Type B pancreatic cell (in vitro differentiated cells): ENCODE results near the gene ATXN1L. TPM values are rescaled to one million over a fixed set of nuclear protein-coding genes. Genes with fewer than 3 reads are reported as not detected.

Experiments used
- DNase-seq: peaks from one replicate; pipeline ENCODE4 v3.0.0; 2021; ENCODE audit warnings: mixed read lengths; ENCODE audit not compliant: unreplicated experiment; ENCODE audit errors: extremely low spot score
- H3K27ac Mint-ChIP-seq: 2 replicates; pipeline ENCODE4 v1.8.0; 2021; ENCODE audit warnings: mild to moderate bottlenecking, mixed read lengths
- H3K27me3 Mint-ChIP-seq: 2 replicates; pipeline ENCODE4 v1.8.0; 2021; ENCODE audit warnings: mixed read lengths
- H3K36me3 Mint-ChIP-seq: 2 replicates; pipeline ENCODE4 v1.8.0; 2021; ENCODE audit warnings: mixed read lengths
- H3K4me1 Mint-ChIP-seq: one replicate; pipeline ENCODE4 v1.8.0; 2021; ENCODE audit warnings: mixed read lengths; ENCODE audit not compliant: unreplicated experiment
- H3K4me3 Mint-ChIP-seq: 2 replicates; pipeline ENCODE4 v1.8.0; 2021; ENCODE audit warnings: mild to moderate bottlenecking, mixed read lengths
- H3K9me3 Mint-ChIP-seq: 2 replicates; pipeline ENCODE4 v1.8.0; 2021; ENCODE audit warnings: mixed read lengths
- CTCF ChIP-seq: fragments of 200-600 bp; sonication (generic); conservative IDR thresholded peaks from 2 replicates; pipeline ENCODE4 v1.5.0; 2021; ENCODE audit warnings: antibody characterized with exemption, mild to moderate bottlenecking
- total RNA-seq: library from RNA; stranded (reverse); gene quantifications from 2 replicates; pipeline ENCODE4 v1.2.1, GENCODE V29; 2021; ENCODE audit warnings: low replicate concordance

The ATXN1L gene
- total RNA-seq, 1 donor from 2014 or later = 27.8 TPM

DNA sequence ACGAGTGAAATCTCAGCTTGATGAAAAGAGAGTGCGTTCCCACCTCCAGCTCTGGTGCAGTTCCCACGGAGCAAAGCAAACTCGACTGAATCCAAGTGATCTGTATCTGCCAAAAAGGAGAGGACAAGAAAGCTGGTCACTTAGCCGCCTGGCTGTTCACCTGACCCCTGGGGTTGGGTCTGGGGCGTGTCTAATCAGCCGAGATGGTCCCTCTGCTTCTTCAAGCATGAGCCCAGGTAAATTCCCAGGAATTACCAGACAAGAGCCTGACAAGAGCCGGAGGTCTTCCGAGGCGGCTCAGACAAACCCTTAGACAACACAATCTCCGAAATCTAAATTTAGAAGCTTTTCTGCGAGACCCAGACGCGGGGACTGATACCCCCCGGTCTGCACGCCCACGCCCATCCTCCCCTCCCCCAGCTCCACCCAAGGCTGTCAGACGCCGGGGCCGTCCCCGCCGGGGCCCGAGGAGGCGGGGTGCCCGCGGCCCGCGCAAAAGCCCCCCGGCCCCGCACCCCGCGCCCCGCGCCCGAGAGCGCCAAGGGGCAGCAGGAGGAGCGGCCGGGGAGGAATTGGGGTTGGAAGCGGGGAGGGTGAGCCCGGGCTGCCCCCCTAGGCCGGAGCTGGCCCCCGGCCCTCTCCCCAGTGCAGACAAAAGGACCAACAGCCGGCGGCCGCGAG is 37.5 kb downstream of the ATXN1L start:
- H3K27ac Mint-ChIP-seq = peak overlapping the region; percentile 81
- H3K27me3 Mint-ChIP-seq = no peaks in the 10 kb centered on the region
- TF ChIP-seq CTCF = peak; percentile 73
- peaks cover 15% of the 10 kb centered on the region for H3K4me1 Mint-ChIP-seq
- no peaks in the 10 kb centered on the region for H3K9me3 Mint-ChIP-seq
- peak overlapping the region; percentile 87 for H3K4me3 Mint-ChIP-seq
- peaks cover 7% of the 10 kb centered on the region for H3K36me3 Mint-ChIP-seq
- DNase-seq = peak; percentile 70

- Mint-ChIP-seq H3K36me3 (peaks cover 4% of the 10 kb centered on the region), H3K27me3 (no peaks in the 10 kb centered on the region), H3K27ac (peak within 1 kb of the TSS; percentile 94), H3K4me3 (peak within 1 kb of the TSS; percentile 95), H3K4me1 (peaks cover 15% of the 10 kb centered on the region), H3K9me3 (no peaks in the 10 kb centered on the region)
- TF ChIP-seq CTCF = peak; percentile 51
- DNase-seq = peak; percentile 92
These were observed 38.3 kb downstream of the ATXN1L start, which contains the start of gene ZNF821 for GRCh38 chr16:71883849-71884638. Gene ZNF821, minus strand, starts transcription at chr16:71884182. Its CDS starts 4,236 bp downstream, at chr16:71879946.

DNA sequence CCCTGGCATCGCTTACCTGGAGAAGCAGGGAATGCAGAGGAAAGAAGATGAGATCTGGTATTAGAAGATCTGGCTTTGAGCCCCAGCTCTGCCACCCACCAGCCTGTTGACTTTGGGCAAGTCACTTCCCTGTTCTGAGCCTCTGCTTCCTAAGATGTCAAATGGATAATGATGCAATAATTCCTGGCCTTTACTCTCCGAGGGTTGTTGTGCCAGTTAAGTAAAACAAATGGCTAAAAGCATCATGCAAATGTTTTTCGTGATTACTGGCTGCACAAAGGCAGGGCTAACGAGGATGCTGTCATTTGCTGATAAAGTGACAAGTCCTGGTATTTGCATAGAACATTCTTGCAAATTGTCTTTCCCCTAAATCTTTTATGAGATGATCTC is 39.5 kb downstream of the ATXN1L start:
- no peaks in the 10 kb centered on the region for H3K27me3 Mint-ChIP-seq
- TF ChIP-seq CTCF = no peak
- H3K27ac Mint-ChIP-seq = peak overlapping the region; percentile 74
- no peaks in the 10 kb centered on the region for H3K36me3 Mint-ChIP-seq
- peaks cover 15% of the 10 kb centered on the region for H3K4me1 Mint-ChIP-seq
- no peak for DNase-seq
- H3K4me3 Mint-ChIP-seq = peak overlapping the region; percentile 95
- H3K9me3 Mint-ChIP-seq = no peaks in the 10 kb centered on the region

DNA sequence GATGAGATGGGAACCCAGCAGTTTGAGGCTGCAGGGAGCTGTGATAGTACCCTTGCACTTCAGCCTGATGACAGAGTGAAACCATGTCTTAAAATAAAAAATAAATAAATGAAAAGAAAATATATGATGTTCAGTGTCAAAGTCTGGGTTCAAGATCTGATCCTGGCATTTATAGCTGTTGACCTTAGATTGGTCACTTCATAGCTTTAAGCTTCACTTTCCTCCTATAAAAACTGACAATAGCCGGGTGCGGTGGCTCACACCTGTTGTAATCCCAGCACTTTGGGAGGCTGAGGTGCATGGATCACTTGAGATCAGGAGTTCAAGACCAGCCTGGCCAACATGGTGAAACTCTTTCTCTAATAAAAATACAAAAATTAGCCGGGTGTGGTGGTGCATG is 43.4 kb downstream of the ATXN1L start:
- TF ChIP-seq CTCF = no peak
- no peaks in the 10 kb centered on the region for H3K36me3 Mint-ChIP-seq
- no peaks in the 10 kb centered on the region for H3K9me3 Mint-ChIP-seq
- DNase-seq = no peak
- peaks cover 8% of the 10 kb centered on the region for H3K4me1 Mint-ChIP-seq
- H3K4me3 Mint-ChIP-seq = no peak overlapping the region
- H3K27ac Mint-ChIP-seq = no peak overlapping the region
- H3K27me3 Mint-ChIP-seq = no peaks in the 10 kb centered on the region

GRCh38 chr16:71893888-71894228 is 48.1 kb downstream of the ATXN1L start:
- no peak for TF ChIP-seq CTCF
- DNase-seq = no peak
- H3K4me1 Mint-ChIP-seq = peaks cover 11% of the 10 kb centered on the region
- no peaks in the 10 kb centered on the region for H3K9me3 Mint-ChIP-seq
- peak overlapping the region; percentile 97 for H3K4me3 Mint-ChIP-seq
- peaks cover 4% of the 10 kb centered on the region for H3K36me3 Mint-ChIP-seq
- H3K27ac Mint-ChIP-seq = peak overlapping the region; percentile 99
- no peaks in the 10 kb centered on the region for H3K27me3 Mint-ChIP-seq
